Fibroblast of the conjunctiva (primary cell): Measurements from ENCODE around the gene DIPK1C.

Experiments used
- DNase-seq: peaks from one replicate; pipeline ENCODE4 v3.0.0-alpha.2; 2010; ENCODE audit warnings: low read depth

Gene DIPK1C

DNA sequence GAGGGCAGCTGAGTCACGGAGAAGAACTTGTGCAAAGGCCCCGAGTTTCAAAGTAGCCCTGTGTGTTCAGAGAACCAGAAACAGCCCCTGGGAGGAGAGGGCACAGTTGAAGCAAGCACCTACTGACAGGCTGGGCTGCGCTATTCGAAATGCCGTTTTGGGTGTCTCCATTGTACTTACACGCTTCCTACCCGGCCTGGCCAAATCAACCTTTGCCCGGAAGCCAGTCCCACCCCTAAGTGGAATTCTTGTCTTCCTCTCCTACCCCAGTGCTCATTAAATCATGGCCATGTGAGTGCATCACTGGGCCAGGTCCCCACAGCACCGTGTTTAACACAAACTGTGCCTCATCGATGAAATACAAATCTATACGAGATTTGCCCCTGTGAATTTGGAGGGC lies 6.0 kb downstream of the DIPK1C start:
- no peak for DNase-seq

DNA sequence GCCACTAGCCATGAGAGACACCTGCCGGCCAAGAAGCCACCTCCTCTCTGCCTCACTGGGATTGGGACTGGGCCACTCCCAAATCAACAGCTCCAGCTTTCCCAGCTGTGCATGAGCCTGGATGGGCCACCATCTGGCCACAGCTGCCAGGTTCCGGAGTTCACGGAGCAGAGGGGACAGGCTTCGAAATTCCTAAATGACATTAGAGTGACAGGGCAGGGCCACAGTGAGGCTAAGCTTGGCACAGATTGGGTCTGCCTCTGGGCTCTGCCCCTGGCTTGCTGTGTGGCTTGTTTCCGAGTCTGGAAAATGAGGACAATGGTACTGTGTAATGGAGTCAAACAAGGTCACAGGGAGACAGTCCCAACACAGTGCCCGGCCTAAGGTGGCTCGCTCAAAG lies 6.5 kb downstream of the DIPK1C start:
- no peak for DNase-seq

GRCh38 chr18:74447404-74448152 lies 9.5 kb downstream of the DIPK1C start:
- no peak for DNase-seq

GRCh38 chr18:74446631-74447403 lies 10.3 kb downstream of the DIPK1C start:
- no peak for DNase-seq

- DNase-seq: no peak
Observed at GRCh38 chr18:74446178-74446577, 10.9 kb downstream of the DIPK1C start.

GRCh38 chr18:74445585-74445984 lies 11.5 kb downstream of the DIPK1C start:
- DNase-seq: no peak

DNA sequence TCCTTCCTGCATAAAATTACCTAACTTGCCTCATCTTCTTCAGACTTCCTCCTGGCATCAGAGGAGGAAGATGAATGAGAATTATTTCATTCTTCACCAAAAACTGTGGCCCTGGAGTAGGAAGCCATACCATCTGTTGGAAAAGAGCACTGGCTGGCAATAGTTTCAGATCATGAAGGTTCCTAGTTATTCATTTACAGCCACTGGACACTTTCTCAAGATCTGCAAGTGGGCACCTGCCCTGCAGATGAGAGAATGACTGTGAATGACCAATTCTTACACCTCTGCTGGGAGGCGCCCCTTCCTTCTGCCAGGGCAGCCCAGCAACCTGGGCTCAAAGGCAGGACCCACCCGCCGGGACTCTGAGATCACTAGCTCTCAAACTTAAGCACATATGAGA lies 13.0 kb downstream of the DIPK1C start:
- no peak for DNase-seq

DNA sequence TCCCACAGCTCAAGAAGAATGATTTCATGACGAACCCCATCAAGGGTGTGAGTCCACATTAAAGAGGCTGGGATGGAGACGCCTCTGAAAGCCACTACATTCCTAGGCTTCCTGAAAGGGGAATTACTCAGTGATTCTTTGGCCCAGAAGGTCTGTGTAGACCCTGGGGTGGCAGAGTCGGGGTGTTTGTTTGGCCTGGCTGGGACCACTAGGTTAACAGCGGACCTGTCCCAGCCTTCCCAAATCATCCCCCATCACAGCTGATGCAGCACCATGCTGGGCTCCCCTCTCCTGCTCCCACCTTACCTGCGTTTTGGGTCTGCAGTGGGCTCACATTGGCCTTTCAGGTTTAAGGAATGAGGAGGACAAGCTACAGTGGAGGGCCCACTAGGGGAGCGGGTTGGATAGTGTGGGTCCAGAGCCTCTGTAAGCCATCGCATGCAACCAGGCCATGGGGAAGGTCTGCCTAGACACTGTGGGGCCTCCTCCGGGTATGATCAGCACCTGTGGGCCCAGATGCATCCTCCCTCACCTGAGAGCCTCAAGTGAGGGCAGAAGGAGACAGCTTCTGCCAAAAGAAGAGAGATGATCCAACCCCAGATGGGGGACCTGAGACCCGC lies 16.2 kb downstream of the DIPK1C start:
- no peak for DNase-seq

DNA sequence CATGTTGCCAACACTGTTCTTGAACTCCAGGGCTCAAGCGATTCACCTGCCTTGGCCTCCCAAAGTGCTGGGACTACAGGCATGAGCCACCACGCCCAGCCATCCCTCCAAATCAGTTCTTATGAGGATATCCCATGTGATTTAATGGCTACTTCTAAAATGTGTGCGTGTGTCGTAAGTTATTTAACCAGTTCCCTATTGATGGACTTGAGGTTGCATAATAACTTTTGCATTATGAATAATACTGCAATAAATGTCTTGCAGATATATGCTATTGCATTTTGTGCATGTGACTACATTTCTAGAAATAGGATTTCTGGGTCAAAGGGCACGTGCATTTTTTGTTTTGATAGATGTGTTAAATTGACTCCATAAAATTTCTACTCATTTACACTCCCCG lies 19.0 kb downstream of the DIPK1C start:
- DNase-seq: no peak

GRCh38 chr18:74436158-74436769 lies 20.8 kb downstream of the DIPK1C start:
- no peak for DNase-seq

GRCh38 chr18:74435740-74436139 lies 21.4 kb downstream of the DIPK1C start:
- no peak for DNase-seq

DNA sequence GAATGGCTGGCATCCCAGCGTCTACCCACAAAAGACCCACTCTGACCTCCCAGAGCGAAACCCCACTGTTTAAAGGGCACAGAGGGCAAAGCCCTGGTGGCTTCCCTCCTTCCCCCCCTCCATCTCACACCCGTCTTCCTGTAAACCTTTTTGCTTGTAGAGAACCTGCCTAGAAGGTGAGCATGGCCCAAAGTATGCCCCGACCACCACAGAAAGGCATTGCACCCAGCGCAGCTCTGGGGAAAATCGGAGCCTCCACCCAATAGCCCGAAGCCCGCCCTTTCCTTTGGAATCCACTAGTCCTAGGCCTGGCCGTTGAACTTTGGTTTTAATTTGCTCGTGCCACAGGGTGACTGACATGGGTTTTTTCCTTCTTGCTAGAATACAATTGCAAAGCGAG lies 22.6 kb downstream of the DIPK1C start:
- DNase-seq: no peak

DNA sequence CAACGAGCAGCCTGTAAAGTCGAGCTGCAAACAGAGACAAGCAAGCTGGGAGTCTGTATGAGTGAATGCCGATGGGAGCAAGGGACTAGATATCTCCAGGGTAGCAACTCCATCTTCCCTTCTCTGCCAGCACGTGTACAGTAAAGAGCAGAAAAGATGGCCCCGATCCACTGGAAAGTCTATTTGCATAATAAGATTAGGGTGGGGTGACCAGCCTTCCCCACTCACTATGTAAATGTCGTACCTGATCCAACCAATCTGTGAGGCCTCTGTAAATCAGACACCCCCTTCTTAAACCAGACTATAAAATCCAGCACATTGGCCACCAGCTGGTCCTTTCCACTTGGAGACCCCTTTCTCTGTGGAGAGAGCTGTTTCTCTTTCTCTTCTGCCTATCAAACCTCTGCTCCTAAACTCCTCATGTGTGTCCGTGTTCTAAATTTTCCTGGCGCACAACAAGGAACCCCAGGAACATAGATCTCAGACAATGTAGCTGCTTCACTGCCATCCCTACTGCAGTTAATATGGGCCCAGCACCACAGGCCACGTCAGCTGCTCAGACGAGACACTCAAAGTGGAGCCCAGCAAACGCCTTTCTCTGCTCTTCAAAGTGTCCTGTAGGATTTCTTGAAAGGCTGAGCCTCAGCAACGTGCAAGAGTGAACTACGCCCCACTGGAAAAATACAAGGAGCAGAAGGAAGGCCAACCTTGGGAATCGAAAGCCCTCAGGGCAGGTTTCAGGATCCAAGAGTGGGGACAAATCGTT lies 26.1 kb downstream of the DIPK1C start:
- no peak for DNase-seq

DNA sequence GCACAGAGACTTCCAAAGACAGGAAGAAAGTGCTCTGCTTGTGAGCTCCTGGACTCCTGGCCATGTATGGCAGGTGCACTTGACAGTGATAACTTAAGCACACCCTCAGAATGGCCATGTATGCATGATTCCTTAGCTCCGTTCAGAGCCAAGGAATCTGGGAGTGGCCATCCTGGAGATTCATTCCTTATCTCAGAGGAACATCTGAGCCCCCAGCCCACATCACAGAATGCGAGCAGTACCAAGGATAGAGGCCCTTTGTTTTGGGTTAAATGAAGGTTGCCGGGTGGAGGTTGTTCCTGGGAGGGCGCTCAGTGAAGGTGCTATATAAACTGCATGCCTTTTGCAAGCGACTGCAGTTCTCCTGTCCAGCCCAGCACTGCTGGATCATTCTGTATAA lies 26.9 kb downstream of the DIPK1C start:
- no peak for DNase-seq

DNA sequence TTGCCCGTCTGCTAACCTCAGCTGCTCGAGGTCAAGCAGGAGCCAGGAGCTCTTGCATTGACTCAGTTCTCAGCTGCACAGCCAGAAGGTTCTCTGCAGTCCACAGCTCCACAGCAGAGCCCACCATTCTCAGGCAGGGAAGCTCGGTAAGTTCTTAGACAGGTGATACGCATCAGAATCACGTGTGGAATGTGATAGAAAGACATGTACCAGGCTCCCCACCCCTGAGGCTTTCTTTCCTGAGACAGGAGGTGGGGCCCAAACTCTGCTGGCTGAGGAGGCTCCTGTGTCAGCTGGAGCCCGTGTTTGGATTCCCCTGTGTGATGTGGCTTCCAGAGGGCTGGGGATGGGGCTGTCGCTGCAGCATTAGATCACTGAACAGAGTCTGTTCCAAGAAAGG lies 28.0 kb downstream of the DIPK1C start:
- no peak for DNase-seq

DNA sequence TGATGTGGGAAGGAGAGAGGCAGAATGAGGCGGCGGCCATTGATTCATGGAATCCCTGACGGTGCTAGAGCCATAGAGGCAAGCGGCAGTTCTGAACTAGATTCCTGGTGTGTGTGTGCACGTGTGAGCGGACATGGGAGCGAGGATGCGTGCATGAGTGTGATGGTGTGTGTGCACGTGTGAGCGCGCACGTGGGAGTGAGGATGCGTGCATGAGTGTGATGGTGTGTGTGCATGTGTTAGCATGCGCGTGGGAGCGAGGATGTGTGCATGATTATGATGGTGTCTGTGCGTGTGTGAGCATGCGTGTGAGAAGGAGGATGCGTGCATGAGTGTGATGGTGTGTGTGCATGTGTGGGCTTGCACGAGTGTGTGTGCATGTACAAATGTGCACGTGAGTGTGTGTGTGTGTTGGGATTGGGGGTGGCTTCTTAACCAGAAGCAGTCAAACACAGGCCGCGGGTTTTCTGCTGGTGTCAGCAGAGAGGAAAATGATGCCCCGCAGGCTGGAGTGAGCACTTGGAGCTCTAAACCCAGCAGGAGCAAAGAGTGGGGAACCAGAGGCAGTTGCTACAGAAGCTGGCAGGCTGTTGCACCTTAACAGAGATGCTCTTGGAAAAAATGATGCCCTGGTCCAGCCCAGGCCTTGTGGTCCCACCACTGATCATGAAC lies 29.5 kb downstream of the DIPK1C start:
- DNase-seq: no peak

DNA sequence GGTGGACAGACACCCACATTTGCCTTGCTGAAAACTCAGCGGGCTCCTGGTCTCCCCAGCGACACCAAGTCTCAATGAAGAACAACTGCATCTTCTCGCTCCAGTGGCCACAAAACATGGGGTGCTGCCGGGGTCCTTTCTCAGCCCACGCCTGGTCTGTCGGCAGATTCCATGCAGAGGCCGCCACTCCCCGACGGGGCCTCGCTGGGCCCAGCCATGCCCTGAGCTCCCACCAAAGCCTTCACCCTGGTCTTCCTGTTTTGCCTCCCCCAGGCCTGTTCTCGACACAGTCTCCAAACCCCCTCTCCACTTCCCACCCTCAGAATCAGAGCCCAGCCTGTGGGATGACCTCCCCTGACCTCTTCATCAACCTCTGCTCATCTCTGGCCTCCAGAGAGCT lies 31.2 kb downstream of the DIPK1C start:
- DNase-seq: no peak

DNA sequence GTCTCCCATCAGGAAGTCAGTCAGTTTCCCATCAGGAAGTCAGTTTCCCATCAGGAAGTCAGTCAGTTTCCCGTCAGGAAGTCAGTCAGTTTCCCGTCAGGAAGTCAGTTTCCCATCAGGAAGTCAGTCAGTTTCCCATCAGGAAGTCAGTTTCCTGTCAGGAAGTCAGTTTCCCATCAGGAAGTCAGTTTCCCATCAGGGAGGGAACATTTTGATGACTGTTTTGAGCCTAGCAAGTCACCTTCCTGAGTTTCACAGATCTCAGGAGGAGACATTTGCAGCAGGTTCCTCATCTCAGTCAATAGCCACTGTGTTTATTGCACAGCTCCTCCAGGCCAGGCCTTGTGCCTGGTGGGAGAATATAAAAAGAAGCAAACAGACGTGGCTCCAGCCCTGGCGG lies 31.9 kb downstream of the DIPK1C start:
- no peak for DNase-seq

GRCh38 chr18:74422541-74422940 lies 34.6 kb downstream of the DIPK1C start:
- no peak for DNase-seq

DNA sequence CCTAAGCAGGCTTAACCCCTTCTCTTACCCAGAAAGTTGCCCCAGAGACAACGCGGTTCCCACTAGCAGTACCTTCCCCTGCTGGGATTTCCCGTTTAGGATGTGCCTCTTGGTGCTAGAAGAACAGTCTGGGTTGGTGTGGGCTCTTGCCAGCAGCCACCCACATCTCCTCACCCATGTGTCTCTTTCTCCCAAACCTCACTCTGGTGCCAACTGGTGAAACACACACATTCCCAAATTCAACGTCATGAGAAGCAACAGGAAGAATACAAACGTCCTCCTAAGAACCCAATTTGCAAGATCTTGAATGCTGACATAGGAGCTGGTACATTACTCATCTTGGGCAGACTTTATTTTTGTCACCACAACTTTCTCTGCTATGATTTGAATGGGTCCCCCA lies 36.2 kb downstream of the DIPK1C start:
- no peak for DNase-seq

DNA sequence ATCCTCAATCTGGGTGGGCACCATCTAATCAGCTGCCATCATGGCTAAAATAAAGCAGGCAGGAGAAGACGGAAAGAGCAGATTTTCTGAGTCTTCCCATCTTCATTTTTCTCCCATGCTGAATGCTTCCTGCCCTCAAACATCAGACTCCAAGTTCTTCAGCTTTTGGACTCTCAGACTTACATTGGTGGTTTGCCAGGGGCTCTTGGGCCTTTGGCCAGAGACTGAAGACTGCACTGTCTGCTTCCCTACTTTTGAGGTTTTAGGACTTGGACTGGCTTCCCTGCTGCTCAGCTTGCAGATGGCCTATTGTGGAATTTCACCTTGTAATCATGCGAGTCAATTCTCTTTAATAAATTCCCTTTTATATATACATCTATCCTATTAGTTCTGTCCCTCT lies 36.6 kb downstream of the DIPK1C start:
- no peak for DNase-seq

- DNase-seq: no peak
Observed at GRCh38 chr18:74419761-74420160, 37.3 kb downstream of the DIPK1C start.
